WERI-Rb-1 (cell line): Measurements from ENCODE around the gene CCDC136.

Experiments
- DNase-seq: peaks from one replicate; pipeline ENCODE4 v3.0.0-alpha.2; 2020
- H3K27ac ChIP-seq: fragments of 250-450 bp; sonication (Bioruptor Pico); 2 replicates; pipeline ENCODE4 v1.5.1; 2020; ENCODE audit warnings: mild to moderate bottlenecking, moderate library complexity
- H3K27me3 ChIP-seq: fragments of 250-450 bp; sonication (Bioruptor Pico); 2 replicates; pipeline ENCODE4 v1.5.1; 2021; ENCODE audit warnings: mild to moderate bottlenecking, low read depth, moderate library complexity; ENCODE audit not compliant: insufficient read depth, severe bottlenecking
- H3K36me3 ChIP-seq: fragments of 250-450 bp; sonication (Bioruptor Pico); 2 replicates; pipeline ENCODE4 v1.5.1; 2020; ENCODE audit warnings: mild to moderate bottlenecking, moderate library complexity
- H3K4me3 ChIP-seq: 2 replicates; pipeline ENCODE4 v1.5.1; 2011; ENCODE audit warnings: low read depth, mild to moderate bottlenecking, control low read depth, low read length
- H3K9me3 ChIP-seq: fragments of 250-450 bp; sonication (Bioruptor Pico); 2 replicates; pipeline ENCODE4 v1.5.1; 2021; ENCODE audit warnings: mild to moderate bottlenecking, moderate library complexity; ENCODE audit not compliant: severe bottlenecking
- CTCF ChIP-seq: IDR thresholded peaks from 2 replicates; pipeline ENCODE4 v1.5.1; 2011; ENCODE audit warnings: low read depth, mild to moderate bottlenecking, control low read depth, inconsistent platforms, low read length

Gene CCDC136

GRCh38 chr7:128790315-128791041, 1.3 kb upstream of the CCDC136 start:
- DNase-seq = no peak
- Histone ChIP-seq H3K4me3 (no peak overlapping the region; the same call in 1 of the 2 replicates), H3K9me3 (peaks cover 3% of the 10 kb centered on the region), H3K27ac (no peak overlapping the region), H3K36me3 (no peaks in the 10 kb centered on the region), H3K27me3 (peaks cover 27% of the 10 kb centered on the region)
- no peak for TF ChIP-seq CTCF

GRCh38 chr7:128791972-128792327, 182 bp downstream of the CCDC136 start:
- no peak for DNase-seq
- peaks cover 27% of the 10 kb centered on the region for H3K27me3 ChIP-seq
- no peak overlapping the region for H3K27ac ChIP-seq
- TF ChIP-seq CTCF = no peak
- H3K36me3 ChIP-seq = no peaks in the 10 kb centered on the region
- H3K4me3 ChIP-seq = peak overlapping the region; percentile 49
- no peaks in the 10 kb centered on the region for H3K9me3 ChIP-seq

GRCh38 chr7:128792471-128793180, 858 bp downstream of the CCDC136 start:
- DNase-seq = no peak
- H3K4me3 ChIP-seq = no peak overlapping the region
- TF ChIP-seq CTCF = no peak
- no peaks in the 10 kb centered on the region for H3K9me3 ChIP-seq
- H3K27me3 ChIP-seq = peaks cover 25% of the 10 kb centered on the region
- H3K36me3 ChIP-seq = no peaks in the 10 kb centered on the region
- no peak overlapping the region for H3K27ac ChIP-seq

GRCh38 chr7:128793181-128793547, 1.4 kb downstream of the CCDC136 start:
- peaks cover 23% of the 10 kb centered on the region for H3K27me3 ChIP-seq
- H3K27ac ChIP-seq = no peak overlapping the region
- TF ChIP-seq CTCF = no peak
- H3K9me3 ChIP-seq = no peaks in the 10 kb centered on the region
- no peaks in the 10 kb centered on the region for H3K36me3 ChIP-seq
- no peak for DNase-seq
- H3K4me3 ChIP-seq = no peak overlapping the region

GRCh38 chr7:128794020-128794419, 2.3 kb downstream of the CCDC136 start:
- Histone ChIP-seq H3K36me3 (no peaks in the 10 kb centered on the region), H3K27me3 (peaks cover 23% of the 10 kb centered on the region), H3K9me3 (no peaks in the 10 kb centered on the region), H3K27ac (no peak overlapping the region), H3K4me3 (no peak overlapping the region)
- TF ChIP-seq CTCF = peak; percentile 50
- DNase-seq = no peak
